ENCODE results near the gene CYBB.

DNA sequence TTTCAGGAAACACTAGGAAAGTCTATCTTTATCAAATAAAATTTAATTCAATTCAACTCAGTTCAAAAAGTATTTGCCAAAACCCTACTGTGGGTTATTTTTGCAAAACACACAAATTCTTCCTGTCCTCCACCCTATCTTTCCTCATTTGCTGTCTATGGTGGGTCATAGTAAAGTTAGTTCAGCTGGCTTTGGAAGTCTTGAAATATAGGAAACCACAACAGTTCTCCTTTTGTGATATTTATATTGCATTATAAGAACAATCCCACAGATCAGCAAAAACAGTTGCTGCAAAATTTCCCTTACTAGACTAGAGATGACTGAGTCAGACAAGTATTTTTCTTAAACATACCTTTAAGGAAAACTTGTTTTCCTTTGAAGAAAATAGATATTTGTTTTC, 22.2 kb downstream of the CYBB start:
- TF ChIP-seq EP300 (IDR thresholded peaks at IDR 0.05): no peak
- TF ChIP-seq, protein P1, sequence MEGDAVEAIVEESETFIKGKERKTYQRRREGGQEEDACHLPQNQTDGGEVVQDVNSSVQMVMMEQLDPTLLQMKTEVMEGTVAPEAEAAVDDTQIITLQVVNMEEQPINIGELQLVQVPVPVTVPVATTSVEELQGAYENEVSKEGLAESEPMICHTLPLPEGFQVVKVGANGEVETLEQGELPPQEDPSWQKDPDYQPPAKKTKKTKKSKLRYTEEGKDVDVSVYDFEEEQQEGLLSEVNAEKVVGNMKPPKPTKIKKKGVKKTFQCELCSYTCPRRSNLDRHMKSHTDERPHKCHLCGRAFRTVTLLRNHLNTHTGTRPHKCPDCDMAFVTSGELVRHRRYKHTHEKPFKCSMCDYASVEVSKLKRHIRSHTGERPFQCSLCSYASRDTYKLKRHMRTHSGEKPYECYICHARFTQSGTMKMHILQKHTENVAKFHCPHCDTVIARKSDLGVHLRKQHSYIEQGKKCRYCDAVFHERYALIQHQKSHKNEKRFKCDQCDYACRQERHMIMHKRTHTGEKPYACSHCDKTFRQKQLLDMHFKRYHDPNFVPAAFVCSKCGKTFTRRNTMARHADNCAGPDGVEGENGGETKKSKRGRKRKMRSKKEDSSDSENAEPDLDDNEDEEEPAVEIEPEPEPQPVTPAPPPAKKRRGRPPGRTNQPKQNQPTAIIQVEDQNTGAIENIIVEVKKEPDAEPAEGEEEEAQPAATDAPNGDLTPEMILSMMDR (IDR thresholded peaks at IDR 0.05): no peak
- TF ChIP-seq POLR2A (IDR thresholded peaks at IDR 0.05): no peak

All from ovary (tissue), 3 donors.